A673 (cell line): ENCODE measurements around the gene PRIMA1.

ENCODE experiments used
- EZH2 ChIP-seq: fragments of 200-600 bp; sonication (generic); IDR thresholded peaks from 2 replicates; pipeline ENCODE4 v1.6.1; 2017; ENCODE audit warnings: borderline replicate concordance, low read depth, mild to moderate bottlenecking, mixed read lengths, antibody characterized with exemption, low read length; ENCODE audit not compliant: poor library complexity, severe bottlenecking
- TF ChIP-seq, protein P1 (sequence below): fragments of 300-800, 200-600 bp; sonication (generic); conservative IDR thresholded peaks from 2 replicates; pipeline ENCODE4 v1.5.1; 2017; ENCODE audit warnings: low read depth, mild to moderate bottlenecking, antibody characterized with exemption, low read length, moderate library complexity, mixed read lengths

DNA sequence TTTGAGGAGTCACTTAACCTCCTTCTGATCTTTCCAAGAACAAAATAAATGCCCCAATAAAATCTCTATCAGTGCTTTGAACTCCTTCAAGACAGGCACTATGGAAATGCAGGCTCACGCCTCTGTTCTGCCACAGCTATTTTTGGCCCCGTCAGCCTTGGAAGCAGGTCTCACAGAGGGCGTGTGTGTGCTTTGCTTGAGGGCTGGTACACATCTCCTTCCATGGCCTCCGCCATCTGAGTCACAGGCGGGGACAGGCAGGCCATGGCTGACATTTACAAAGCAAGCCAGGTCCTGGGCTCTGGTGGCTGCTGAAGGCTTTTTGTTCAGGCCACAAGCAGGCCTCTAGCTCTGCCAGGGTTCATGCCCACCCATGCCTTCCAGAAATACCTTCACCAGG is 16.0 kb downstream of the PRIMA1 start:
- TF ChIP-seq, protein P1, sequence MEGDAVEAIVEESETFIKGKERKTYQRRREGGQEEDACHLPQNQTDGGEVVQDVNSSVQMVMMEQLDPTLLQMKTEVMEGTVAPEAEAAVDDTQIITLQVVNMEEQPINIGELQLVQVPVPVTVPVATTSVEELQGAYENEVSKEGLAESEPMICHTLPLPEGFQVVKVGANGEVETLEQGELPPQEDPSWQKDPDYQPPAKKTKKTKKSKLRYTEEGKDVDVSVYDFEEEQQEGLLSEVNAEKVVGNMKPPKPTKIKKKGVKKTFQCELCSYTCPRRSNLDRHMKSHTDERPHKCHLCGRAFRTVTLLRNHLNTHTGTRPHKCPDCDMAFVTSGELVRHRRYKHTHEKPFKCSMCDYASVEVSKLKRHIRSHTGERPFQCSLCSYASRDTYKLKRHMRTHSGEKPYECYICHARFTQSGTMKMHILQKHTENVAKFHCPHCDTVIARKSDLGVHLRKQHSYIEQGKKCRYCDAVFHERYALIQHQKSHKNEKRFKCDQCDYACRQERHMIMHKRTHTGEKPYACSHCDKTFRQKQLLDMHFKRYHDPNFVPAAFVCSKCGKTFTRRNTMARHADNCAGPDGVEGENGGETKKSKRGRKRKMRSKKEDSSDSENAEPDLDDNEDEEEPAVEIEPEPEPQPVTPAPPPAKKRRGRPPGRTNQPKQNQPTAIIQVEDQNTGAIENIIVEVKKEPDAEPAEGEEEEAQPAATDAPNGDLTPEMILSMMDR = no peak
- TF ChIP-seq EZH2 = no peak
